ENCODE measurements around the gene ACKR2. TPM values are rescaled to one million over a fixed set of nuclear protein-coding genes. Genes with fewer than 3 reads are reported as not detected.

ACKR2 gene
- total RNA-seq, 1 experiment from 2014 or later = not detected

DNA sequence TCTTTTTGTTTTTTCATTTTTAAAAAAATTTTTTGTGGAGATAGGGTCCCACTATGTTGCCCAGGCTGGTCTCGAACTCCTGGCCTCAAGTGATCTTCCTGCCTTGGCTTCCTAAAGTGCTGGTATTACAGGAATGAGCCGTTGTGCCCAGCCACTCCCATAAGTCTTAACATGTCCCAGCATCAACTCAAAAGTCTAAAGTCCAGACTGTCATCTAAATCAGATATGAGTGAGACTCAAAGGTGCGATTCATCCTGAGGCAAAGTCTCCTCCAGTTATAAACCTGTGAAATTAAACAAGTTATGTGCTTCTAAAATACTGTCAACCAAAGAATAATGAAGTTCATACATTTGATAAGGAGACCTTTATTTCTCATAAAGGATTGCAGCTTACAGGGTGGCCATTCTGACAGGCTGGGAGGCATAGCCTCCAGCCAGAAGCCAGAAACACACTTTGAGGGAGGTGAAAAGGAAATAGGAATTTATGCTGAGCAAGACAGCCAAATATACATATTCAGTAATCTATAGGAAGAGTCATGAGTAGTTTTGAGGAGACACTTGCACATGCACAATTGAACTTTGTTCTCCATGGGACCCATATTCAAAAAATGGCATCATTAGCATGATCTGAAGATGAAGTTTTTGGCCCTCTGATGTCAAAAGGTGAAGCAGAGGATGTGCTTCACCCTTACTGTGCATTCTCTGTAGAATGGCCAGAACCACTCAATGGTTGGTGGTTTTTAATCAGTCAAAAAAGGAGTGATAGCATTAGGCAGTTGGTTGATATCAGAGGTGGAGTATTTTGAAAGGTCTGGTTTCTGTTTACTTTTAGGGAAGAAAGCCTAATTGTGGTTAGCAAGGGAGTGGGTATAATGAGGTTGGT, 85.7 kb downstream of the ACKR2 start:
- H3K27me3 Mint-ChIP-seq (ENCODE audit: low read depth) = no peaks in the 10 kb centered on the region
- no peaks in the 10 kb centered on the region for H3K27me3 ChIP-seq (ENCODE audit: insufficient read depth, low read length)
- no peak overlapping the region for H4K8ac ChIP-seq (replicated peaks; ENCODE audit: insufficient read length, low read depth, low read length)
- H3K79me2 ChIP-seq (ENCODE audit: insufficient read depth, low read length) = no peaks in the 10 kb centered on the region
- H2BK12ac ChIP-seq (ENCODE audit: insufficient read length, low read depth, low read length) = no peak overlapping the region
- H3K27ac ChIP-seq (ENCODE audit: insufficient read length, low read depth, low read length) = no peak overlapping the region
- H3K4me1 ChIP-seq (ENCODE audit: insufficient read depth, low read length) = peaks cover 6% of the 10 kb centered on the region; the same call in 1 of the 2 replicates
- TF ChIP-seq, protein P1, sequence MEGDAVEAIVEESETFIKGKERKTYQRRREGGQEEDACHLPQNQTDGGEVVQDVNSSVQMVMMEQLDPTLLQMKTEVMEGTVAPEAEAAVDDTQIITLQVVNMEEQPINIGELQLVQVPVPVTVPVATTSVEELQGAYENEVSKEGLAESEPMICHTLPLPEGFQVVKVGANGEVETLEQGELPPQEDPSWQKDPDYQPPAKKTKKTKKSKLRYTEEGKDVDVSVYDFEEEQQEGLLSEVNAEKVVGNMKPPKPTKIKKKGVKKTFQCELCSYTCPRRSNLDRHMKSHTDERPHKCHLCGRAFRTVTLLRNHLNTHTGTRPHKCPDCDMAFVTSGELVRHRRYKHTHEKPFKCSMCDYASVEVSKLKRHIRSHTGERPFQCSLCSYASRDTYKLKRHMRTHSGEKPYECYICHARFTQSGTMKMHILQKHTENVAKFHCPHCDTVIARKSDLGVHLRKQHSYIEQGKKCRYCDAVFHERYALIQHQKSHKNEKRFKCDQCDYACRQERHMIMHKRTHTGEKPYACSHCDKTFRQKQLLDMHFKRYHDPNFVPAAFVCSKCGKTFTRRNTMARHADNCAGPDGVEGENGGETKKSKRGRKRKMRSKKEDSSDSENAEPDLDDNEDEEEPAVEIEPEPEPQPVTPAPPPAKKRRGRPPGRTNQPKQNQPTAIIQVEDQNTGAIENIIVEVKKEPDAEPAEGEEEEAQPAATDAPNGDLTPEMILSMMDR (conservative IDR thresholded peaks at IDR 0.05) = no peak
- no peaks in the 10 kb centered on the region; a peak in 2 of 7 replicates for H3K36me3 Mint-ChIP-seq (ENCODE audit: insufficient read depth in 1 of 3, low read depth in 3 of 3)
- H3K56ac ChIP-seq (ENCODE audit: insufficient read length, low read depth, low read length) = no peak overlapping the region
- H2AK5ac ChIP-seq (ENCODE audit: insufficient read length, low read length) = no peak overlapping the region
- H2BK15ac ChIP-seq (ENCODE audit: low read depth, low read length) = no peak overlapping the region
- H3K23ac ChIP-seq (ENCODE audit: insufficient read length, low read depth, low read length) = no peak overlapping the region
- H3K23me2 ChIP-seq (ENCODE audit: insufficient read length, low read depth, low read length, poor library complexity, severe bottlenecking) = no peaks in the 10 kb centered on the region
- H3K27ac Mint-ChIP-seq = no peak overlapping the region
- no peak overlapping the region for H3K9ac ChIP-seq (ENCODE audit: extremely low read depth, insufficient read length, low read length)
- no CpG with 5 or more reads among the region's 3 CpGs for WGBS (ENCODE audit: extremely low coverage, insufficient read length, low lambda C conversion rate)
- H4K91ac ChIP-seq (ENCODE audit: insufficient read length, low read depth, low read length) = no peak overlapping the region
- no peak overlapping the region for H3K18ac ChIP-seq (ENCODE audit: insufficient read length, low read depth, low read length)
- no peaks in the 10 kb centered on the region for H4K20me1 ChIP-seq (ENCODE audit: control insufficient read depth, insufficient read depth, insufficient read length)
- no peak overlapping the region for H3K14ac ChIP-seq (ENCODE audit: insufficient read depth, low read length)
- no peak overlapping the region for H3K4me2 ChIP-seq (ENCODE audit: insufficient read depth, insufficient read length, low read length)
- no peak overlapping the region for H3K4me3 Mint-ChIP-seq
- peaks cover 0 to 2% of the 10 kb centered on the region in 2 experiments; a peak in 2 of 5 replicates for H3K9me3 Mint-ChIP-seq
- no peak overlapping the region for H3T11ph ChIP-seq (ENCODE audit: low read length)
- H4K5ac ChIP-seq (ENCODE audit: insufficient read length, low read depth, low read length) = no peak overlapping the region
- no peak overlapping the region for H2BK120ac ChIP-seq (ENCODE audit: low read depth, low read length, poor library complexity, severe bottlenecking)
- peaks cover 33 to 34% of the 10 kb centered on the region in 2 experiments for H3K4me1 Mint-ChIP-seq
- no peak overlapping the region for H3K4ac ChIP-seq (ENCODE audit: low read depth, low read length)
- no peaks in the 10 kb centered on the region for H3K9me3 ChIP-seq (ENCODE audit: control insufficient read depth, low read depth, low read length)
- no peak for DNase-seq
- no peak overlapping the region for H2AFZ ChIP-seq (ENCODE audit: low read length)
- no peaks in the 10 kb centered on the region for H3K79me1 ChIP-seq (ENCODE audit: insufficient read depth, low read depth, low read length, poor library complexity, severe bottlenecking)
- no peak overlapping the region for H2BK5ac ChIP-seq (ENCODE audit: insufficient read length, low read length)
- no peak overlapping the region for H2BK20ac ChIP-seq (ENCODE audit: low read depth, low read length, poor library complexity, severe bottlenecking)
